Measurements from ENCODE around the gene TRAPPC3.

TRAPPC3 gene

DNA sequence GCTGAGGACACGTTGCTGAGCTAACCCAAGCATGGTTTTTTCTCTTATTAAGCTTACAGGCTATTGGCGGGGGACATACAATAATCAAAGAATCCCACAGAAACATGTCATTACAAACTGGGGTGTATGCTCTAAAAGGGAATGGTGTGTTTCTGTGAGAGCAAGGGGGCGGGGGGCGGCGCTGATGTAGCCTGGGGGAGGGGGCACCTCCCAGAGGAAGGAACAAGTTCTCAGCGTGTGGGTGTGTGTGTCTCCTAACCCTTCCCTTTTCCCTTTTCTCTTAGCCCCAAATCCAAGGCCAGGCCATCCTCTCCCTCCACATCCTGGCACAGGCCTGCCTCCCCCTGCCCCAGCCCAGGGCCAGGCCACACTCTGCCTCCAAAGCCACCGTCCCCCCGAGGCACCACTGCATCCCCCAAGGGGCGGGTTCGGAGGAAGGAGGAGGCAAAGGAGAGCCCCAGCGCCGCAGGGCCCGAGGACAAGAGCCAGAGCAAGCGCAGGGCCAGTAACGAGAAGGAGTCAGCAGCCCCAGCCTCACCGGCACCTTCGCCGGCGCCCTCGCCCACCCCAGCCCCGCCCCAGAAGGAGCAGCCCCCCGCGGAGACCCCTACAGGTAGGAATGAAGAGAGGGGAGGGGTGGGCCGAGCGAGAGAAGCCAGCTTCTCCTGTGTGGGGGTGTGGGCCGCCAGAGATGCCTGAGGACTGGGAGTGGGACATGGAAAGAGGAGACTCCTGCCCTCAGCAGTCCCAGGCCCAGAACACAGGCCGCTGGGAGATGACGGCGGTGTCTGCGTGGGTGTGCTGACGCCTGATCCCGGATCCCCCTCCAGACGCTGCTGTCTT, 28.5 kb upstream of the TRAPPC3 start:
- Histone ChIP-seq H3K27me3 (ENCODE audit: low read depth, low read length) (no peaks in the 10 kb centered on the region), H4K20me1 (ENCODE audit: insufficient read depth, low read length) (no peaks in the 10 kb centered on the region; the same call in 1 of the 2 replicates), H3K9me3 (ENCODE audit: insufficient read depth, low read length) (no peaks in the 10 kb centered on the region), H3K4me3 (ENCODE audit: low read length) (no peak overlapping the region), H3K4me2 (ENCODE audit: low read length) (no peak overlapping the region), H3K9ac (ENCODE audit: low read length) (no peak overlapping the region), H2AFZ (ENCODE audit: low read depth, low read length) (no peak overlapping the region), H3K36me3 (replicated peaks; ENCODE audit: low read depth, low read length) (peaks cover 20% of the 10 kb centered on the region), H3K27ac (ENCODE audit: low read length) (no peak overlapping the region), H3K79me2 (ENCODE audit: low read length) (no peaks in the 10 kb centered on the region), H3K4me1 (ENCODE audit: low read length) (no peaks in the 10 kb centered on the region)
- TF ChIP-seq EZH2phosphoT487 (IDR thresholded peaks at IDR 0.05; ENCODE audit: low read depth): no peak
- TF ChIP-seq, protein P1, sequence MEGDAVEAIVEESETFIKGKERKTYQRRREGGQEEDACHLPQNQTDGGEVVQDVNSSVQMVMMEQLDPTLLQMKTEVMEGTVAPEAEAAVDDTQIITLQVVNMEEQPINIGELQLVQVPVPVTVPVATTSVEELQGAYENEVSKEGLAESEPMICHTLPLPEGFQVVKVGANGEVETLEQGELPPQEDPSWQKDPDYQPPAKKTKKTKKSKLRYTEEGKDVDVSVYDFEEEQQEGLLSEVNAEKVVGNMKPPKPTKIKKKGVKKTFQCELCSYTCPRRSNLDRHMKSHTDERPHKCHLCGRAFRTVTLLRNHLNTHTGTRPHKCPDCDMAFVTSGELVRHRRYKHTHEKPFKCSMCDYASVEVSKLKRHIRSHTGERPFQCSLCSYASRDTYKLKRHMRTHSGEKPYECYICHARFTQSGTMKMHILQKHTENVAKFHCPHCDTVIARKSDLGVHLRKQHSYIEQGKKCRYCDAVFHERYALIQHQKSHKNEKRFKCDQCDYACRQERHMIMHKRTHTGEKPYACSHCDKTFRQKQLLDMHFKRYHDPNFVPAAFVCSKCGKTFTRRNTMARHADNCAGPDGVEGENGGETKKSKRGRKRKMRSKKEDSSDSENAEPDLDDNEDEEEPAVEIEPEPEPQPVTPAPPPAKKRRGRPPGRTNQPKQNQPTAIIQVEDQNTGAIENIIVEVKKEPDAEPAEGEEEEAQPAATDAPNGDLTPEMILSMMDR (IDR thresholded peaks at IDR 0.05; ENCODE audit: low read depth, low read length): no peak

DNA sequence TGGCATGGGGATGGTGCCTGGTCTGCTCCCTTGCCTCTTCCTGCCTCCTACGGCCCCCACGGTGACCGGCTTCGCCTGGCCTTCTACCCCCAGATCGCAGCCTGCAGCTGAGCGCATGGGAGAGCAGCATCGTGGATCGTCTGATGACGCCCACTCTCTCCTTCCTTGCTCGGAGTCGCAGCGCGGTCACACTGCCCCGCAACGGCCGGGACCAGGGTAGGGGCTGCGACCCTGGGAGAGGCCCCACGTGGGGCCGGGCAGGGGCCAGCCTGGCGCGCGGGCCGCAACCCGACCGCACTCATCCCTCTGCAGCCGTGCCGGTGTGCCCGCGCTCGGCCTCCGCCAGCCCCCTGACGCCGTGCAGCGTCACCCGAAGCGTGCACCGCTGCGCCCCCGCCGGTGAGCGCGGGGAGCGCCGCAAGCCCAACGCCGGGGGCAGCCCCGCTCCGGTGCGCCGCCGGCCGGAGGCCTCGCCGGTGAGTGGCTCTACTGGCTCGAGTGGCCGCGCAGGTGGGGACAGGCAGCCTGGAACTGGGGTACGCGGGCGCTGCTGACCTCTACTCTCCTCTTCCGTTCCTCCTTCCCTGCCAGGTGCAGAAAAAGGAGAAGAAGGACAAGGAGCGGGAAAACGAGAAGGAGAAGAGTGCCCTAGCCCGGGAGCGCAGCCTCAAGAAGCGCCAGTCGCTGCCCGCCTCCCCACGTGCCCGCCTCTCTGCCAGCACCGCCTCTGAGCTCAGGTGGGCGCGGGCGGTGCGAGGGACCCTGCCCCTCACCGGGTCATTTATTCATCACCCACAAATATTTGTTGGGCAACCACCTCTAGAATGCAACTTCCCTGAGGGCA, 27.0 kb upstream of the TRAPPC3 start:
- TF ChIP-seq, protein P1 (IDR thresholded peaks at IDR 0.05; ENCODE audit: low read depth, low read length): no peak
- TF ChIP-seq EZH2phosphoT487 (IDR thresholded peaks at IDR 0.05; ENCODE audit: low read depth): no peak
- no peaks in the 10 kb centered on the region; the same call in 1 of the 2 replicates for H4K20me1 ChIP-seq (ENCODE audit: insufficient read depth, low read length)
- H3K4me2 ChIP-seq (ENCODE audit: low read length): no peak overlapping the region
- H3K9me3 ChIP-seq (ENCODE audit: insufficient read depth, low read length): no peaks in the 10 kb centered on the region
- H3K4me1 ChIP-seq (ENCODE audit: low read length): no peaks in the 10 kb centered on the region
- H3K9ac ChIP-seq (ENCODE audit: low read length): no peak overlapping the region
- peaks cover 23% of the 10 kb centered on the region for H3K36me3 ChIP-seq (replicated peaks; ENCODE audit: low read depth, low read length)
- no peaks in the 10 kb centered on the region for H3K79me2 ChIP-seq (ENCODE audit: low read length)
- no peaks in the 10 kb centered on the region for H3K27me3 ChIP-seq (ENCODE audit: low read depth, low read length)
- H3K4me3 ChIP-seq (ENCODE audit: low read length): no peak overlapping the region
- H2AFZ ChIP-seq (ENCODE audit: low read depth, low read length): no peak overlapping the region
- H3K27ac ChIP-seq (ENCODE audit: low read length): no peak overlapping the region

DNA sequence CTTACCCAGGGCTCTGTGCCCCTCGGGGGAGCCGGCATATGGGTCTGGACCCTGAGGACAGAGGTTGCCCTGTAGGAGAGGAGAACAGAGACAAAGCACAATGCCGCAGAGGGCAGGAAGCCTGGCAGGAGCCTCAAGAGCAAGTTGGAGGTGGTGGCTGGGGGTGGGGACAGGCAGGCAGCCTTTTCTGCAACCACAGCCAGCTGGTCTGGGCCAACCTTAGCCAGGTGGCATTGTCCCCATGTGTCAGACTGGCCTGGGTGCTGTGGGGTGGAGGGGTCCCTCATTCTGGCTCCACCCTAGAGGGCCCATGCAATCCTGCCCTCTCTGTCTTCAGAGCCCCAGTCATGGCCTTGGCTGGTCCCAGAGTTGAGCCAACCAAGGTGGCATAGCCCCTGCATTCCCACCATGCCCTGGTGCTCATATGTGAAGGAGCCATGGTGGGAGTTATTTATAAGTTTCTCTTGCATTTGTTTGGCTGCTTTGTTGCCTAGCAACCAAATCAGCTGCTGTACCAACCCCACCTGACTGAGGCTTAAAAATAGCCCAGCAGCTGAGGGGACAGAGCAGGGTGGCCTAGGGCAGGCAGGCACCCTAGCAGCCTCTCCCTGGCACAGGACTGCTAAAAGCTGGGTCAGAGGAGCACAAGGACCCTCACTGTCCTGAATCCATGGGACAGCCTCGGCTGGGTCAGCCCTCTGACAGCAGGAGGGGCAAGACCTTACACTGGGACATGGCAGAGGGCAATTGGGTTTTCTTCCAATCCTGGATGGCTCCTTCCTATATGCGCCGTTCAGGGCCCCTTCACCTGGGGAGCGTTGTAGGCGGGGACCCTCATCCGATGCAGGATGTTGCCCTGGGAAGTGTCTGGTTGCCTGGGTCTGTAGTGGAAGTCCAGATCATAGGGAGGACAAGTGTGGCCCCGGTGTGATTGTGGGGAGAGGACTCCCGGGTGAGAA, 26.1 kb upstream of the TRAPPC3 start:
- Histone ChIP-seq H3K9me3 (ENCODE audit: insufficient read depth, low read length) (no peaks in the 10 kb centered on the region), H3K9ac (ENCODE audit: low read length) (no peak overlapping the region), H4K20me1 (ENCODE audit: insufficient read depth, low read length) (no peaks in the 10 kb centered on the region; the same call in 1 of the 2 replicates), H3K79me2 (ENCODE audit: low read length) (no peaks in the 10 kb centered on the region), H3K4me3 (ENCODE audit: low read length) (no peak overlapping the region), H3K27me3 (ENCODE audit: low read depth, low read length) (no peaks in the 10 kb centered on the region), H3K27ac (ENCODE audit: low read length) (no peak overlapping the region), H3K4me2 (ENCODE audit: low read length) (no peak overlapping the region), H3K36me3 (replicated peaks; ENCODE audit: low read depth, low read length) (peaks cover 20% of the 10 kb centered on the region), H2AFZ (ENCODE audit: low read depth, low read length) (no peak overlapping the region), H3K4me1 (ENCODE audit: low read length) (no peaks in the 10 kb centered on the region)
- TF ChIP-seq EZH2phosphoT487 (IDR thresholded peaks at IDR 0.05; ENCODE audit: low read depth): no peak
- TF ChIP-seq, protein P1 (IDR thresholded peaks at IDR 0.05; ENCODE audit: low read depth, low read length): no peak

Measured in OCI-LY3 (cell line).